Subcutaneous adipose tissue (tissue), 4 donors: Measurements from ENCODE around the gene C2CD4D. TPM values are rescaled to one million over a fixed set of nuclear protein-coding genes. Genes with fewer than 3 reads are reported as not detected.

Source experiments
- CTCF ChIP-seq: fragments of 450-650 bp; IDR thresholded peaks from one replicate; pipeline ENCODE4 v1.5.1; 2016; ENCODE audit warnings: low read depth, mild to moderate bottlenecking, control low read depth, antibody characterized with exemption, moderate library complexity
- total RNA-seq, 4 donors: library from RNA; depleted of rRNA; stranded (reverse); fragments of >200 nt; gene quantifications; one replicate each; pipeline ENCODE4 v1.1.0, GENCODE V29; 2016

C2CD4D gene
- total RNA-seq, 4 donors from 2014 or later: 0.68 TPM; not detected in 3

DNA sequence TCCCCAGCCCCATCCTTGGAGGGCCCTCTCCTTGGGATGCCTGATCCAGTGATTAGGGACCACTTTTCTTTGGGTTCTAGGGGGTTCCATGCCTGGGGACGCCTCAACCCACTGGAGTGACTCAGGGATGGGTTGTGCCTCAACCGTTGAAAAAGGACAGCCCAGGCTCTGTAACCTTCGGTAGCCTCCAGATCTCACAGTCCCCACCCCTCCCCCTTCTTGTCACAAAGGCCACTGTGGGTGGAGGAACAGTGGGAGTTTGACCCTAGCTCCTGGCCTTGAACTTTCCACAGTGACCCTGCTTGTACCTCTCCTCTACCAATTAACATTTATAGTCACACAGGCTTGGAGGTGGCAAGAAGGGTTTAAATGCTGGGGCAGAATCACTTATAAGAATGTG, 5.4 kb downstream of the C2CD4D start:
- TF ChIP-seq CTCF: no peak

GRCh38 chr1:151833172-151833900, 6.3 kb downstream of the C2CD4D start:
- TF ChIP-seq CTCF: no peak

GRCh38 chr1:151832318-151832980, 7.2 kb downstream of the C2CD4D start:
- TF ChIP-seq CTCF: no peak

DNA sequence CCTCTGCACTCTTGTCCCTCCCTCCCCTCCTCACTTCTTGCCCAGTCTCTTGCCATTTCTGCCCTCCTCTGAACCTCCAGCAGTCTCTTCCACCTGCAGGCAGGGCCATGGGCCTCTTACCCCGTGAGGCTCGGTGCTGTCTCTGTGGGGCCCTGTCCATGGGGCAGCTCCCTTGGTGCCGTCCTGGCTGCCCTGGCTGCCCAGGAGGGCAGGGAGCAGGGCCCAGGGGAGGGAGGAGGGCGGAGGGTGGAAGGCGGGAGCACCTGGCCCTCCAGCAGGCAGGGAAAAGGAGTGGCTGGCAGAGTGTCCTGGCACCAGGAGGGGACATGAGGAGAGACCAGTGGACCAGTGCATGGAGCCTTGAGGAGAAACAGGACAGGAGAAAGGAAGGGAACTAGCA, 8.0 kb downstream of the C2CD4D start, which contains the start of gene RORC:
TSS of gene RORC (minus strand) at position 198 of the 400 bp plus-strand sequence. CDS start at position 160, 38 bp downstream.
- TF ChIP-seq CTCF: no peak

DNA sequence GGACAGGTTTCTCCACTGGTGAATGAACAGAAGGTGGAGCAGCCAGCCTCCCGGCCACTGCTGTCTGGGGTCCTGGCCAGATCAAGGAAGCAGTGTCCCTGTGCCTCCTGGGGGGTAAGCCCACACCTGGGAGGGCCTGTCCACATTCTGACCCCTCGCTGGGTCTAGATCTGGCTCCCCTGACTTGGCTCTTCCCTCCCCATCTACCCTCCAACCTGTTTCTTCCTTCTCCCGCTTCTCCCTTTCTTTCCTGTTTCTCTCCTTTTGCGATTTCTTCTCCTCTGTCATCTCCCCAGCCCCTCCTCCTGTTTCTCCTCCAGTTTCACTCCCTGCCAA, 8.4 kb downstream of the C2CD4D start:
- no peak for TF ChIP-seq CTCF

DNA sequence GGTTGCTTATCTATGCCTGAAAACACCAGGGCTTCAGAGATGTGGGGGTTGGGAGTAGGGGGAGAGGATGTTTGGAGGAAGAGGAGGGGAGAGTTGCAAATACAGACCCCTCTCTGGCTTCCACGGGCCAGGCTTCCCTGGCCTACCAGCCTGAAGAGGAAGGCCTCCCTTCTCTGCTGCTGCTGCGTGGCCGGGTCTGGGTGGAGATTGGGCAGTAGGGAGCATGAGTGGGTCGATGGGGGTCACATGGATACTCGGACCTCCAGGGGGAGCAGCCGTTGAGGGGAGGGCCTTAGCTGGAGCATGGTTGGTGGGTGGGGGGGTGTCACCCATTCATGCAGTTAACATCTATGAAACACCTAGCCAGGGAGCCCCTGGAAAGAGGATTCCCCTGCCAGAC, 9.6 kb downstream of the C2CD4D start:
- no peak for TF ChIP-seq CTCF

- no peak for TF ChIP-seq CTCF
Measured at GRCh38 chr1:151829352-151830046, 10.1 kb downstream of the C2CD4D start.
